Chondrocyte (in vitro differentiated cells): ENCODE results near the gene ARMH2. TPM values are rescaled to one million over a fixed set of nuclear protein-coding genes. Genes with fewer than 3 reads are reported as not detected.

Experiments
- DNase-seq: peaks from one replicate; pipeline ENCODE4 v3.0.0; 2021; ENCODE audit warnings: mixed read lengths, low spot score
- H3K27ac Mint-ChIP-seq: one replicate; pipeline ENCODE4 v1.8.0; 2021; ENCODE audit warnings: mild to moderate bottlenecking, moderate library complexity, mixed read lengths; ENCODE audit not compliant: unreplicated experiment
- H3K27me3 Mint-ChIP-seq: 2 replicates; pipeline ENCODE4 v1.8.0; 2021; ENCODE audit warnings: low read depth, mixed read lengths
- H3K36me3 Mint-ChIP-seq: 2 replicates; pipeline ENCODE4 v1.8.0; 2021; ENCODE audit warnings: low read depth, mixed read lengths
- H3K4me1 Mint-ChIP-seq: 2 replicates; pipeline ENCODE4 v1.8.0; 2021; ENCODE audit warnings: low read depth, mild to moderate bottlenecking, mixed read lengths
- H3K4me3 Mint-ChIP-seq: one replicate; pipeline ENCODE4 v1.8.0; 2021; ENCODE audit warnings: mild to moderate bottlenecking, moderate library complexity, mixed read lengths; ENCODE audit not compliant: unreplicated experiment
- H3K9me3 Mint-ChIP-seq: 2 replicates; pipeline ENCODE4 v1.8.0; 2021; ENCODE audit warnings: low read depth, mixed read lengths
- total RNA-seq: library from RNA; stranded (reverse); gene quantifications from 3 replicates; pipeline ENCODE4 v1.2.1, GENCODE V29; 2021
- TF ChIP-seq, protein P1 (sequence below): fragments of 200-600 bp; sonication (generic); IDR thresholded peaks from 2 replicates; pipeline ENCODE4 v1.5.0; 2021; ENCODE audit warnings: antibody characterized with exemption, mild to moderate bottlenecking, moderate library complexity

The ARMH2 gene
- total RNA-seq, 1 donor from 2014 or later: not detected

DNA sequence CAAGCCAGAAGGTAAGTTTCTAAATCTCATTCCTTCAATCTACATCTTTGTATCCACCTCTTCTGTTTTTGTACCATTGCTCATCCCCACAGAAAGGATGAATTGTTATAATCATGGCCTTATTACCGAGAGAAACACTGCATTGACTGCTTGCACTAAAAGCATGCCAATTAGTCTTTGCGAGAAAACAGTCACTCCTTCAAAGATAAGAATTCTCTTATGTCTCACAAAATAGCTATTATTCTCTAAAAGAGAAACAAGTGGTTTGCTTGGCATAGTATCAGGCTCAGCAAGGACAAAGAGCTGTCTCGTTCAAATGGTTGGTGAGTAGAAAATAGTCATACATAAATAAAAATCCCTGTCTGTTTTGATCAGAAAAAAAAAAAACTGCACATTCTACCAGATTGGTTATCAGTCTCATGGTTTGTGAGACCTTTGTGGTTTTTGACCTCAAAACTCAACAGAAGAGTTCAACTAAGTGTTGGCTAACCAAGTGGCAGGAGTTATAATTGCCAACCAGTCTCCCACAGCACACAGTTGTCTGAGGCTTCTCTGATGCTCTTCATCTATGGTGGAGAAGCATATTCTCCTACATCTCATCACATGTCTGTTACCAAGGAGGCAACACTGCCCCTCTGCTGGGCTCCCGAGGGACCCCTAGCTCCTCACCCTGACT lies 35.1 kb upstream of the ARMH2 start:
- no peak overlapping the region for H3K4me3 Mint-ChIP-seq
- no peaks in the 10 kb centered on the region for H3K36me3 Mint-ChIP-seq
- no peak overlapping the region for H3K27ac Mint-ChIP-seq
- H3K27me3 Mint-ChIP-seq: no peaks in the 10 kb centered on the region
- no peak for DNase-seq
- TF ChIP-seq, protein P1, sequence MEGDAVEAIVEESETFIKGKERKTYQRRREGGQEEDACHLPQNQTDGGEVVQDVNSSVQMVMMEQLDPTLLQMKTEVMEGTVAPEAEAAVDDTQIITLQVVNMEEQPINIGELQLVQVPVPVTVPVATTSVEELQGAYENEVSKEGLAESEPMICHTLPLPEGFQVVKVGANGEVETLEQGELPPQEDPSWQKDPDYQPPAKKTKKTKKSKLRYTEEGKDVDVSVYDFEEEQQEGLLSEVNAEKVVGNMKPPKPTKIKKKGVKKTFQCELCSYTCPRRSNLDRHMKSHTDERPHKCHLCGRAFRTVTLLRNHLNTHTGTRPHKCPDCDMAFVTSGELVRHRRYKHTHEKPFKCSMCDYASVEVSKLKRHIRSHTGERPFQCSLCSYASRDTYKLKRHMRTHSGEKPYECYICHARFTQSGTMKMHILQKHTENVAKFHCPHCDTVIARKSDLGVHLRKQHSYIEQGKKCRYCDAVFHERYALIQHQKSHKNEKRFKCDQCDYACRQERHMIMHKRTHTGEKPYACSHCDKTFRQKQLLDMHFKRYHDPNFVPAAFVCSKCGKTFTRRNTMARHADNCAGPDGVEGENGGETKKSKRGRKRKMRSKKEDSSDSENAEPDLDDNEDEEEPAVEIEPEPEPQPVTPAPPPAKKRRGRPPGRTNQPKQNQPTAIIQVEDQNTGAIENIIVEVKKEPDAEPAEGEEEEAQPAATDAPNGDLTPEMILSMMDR: no peak
- peaks cover 21% of the 10 kb centered on the region for H3K4me1 Mint-ChIP-seq
- H3K9me3 Mint-ChIP-seq: no peaks in the 10 kb centered on the region

DNA sequence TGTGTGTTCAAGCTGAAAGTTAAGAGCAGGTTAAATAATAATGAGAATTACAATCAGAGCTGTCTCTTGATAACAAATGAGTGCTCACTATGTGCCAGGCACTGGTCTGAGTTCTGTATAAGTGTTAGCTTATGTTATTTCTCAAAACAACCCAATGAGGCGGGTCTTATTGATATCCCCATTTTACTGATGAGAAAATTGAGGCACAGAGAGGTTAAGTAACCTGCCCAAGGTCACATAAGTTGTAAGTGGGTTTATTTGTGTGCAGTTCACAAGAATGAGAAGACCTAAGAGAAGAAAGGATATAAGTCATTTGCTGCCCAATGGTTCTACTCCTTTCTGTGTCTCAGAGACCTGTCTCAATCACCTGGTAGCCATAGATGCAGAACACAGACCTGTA lies 34.1 kb upstream of the ARMH2 start:
- Mint-ChIP-seq H3K27ac (peak overlapping the region; percentile 35), H3K36me3 (no peaks in the 10 kb centered on the region), H3K4me3 (no peak overlapping the region), H3K4me1 (peaks cover 21% of the 10 kb centered on the region), H3K27me3 (no peaks in the 10 kb centered on the region), H3K9me3 (no peaks in the 10 kb centered on the region)
- TF ChIP-seq, protein P1: no peak
- DNase-seq: no peak

DNA sequence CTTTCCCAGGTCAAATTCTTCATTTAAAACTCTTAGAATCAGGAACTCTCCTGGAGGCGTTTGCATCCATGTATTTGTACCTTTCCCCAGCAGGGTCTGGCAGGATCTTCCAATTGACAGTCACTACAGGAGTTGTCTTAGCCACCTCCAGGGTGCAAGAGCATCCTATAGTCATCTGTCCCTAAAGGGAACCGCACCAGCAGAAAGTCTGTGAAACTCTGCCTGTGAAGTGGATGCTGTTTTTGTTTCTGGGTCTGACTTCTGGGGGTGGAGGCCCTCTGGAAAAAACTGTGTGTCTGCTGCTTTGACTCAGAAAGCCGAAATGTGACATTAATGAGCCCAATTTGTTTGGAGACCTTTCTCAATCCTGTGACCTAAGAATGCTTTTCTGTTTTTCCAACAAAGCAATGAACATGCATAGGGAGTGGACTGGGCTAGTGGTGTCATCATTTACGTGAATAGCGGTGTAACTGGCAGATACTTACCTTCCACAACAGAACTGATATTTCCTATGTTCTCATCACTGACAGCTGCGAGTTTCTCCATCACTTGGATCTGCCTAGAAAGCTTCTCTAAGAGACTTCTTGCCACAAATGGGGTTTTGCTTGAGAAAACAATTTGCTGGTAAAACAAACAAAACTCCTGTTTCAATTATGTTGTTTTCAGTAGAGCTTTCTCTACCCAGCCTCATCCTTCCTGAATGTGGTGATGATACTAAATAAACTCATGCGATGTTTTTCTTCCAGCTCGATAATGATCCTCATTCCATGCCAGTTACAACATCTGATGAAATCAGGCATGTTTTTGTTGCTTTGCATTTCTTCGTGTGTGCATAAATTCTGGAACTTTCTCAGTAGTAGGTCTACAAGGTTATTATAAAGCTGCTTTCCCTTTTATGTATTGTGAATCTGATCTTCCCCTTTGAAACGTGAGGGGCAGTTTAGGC lies 33.3 kb upstream of the ARMH2 start:
- H3K27me3 Mint-ChIP-seq: no peaks in the 10 kb centered on the region
- TF ChIP-seq, protein P1: no peak
- H3K36me3 Mint-ChIP-seq: no peaks in the 10 kb centered on the region
- no peak overlapping the region for H3K4me3 Mint-ChIP-seq
- DNase-seq: no peak
- peak overlapping the region; percentile 35 for H3K27ac Mint-ChIP-seq
- peaks cover 21% of the 10 kb centered on the region for H3K4me1 Mint-ChIP-seq
- H3K9me3 Mint-ChIP-seq: no peaks in the 10 kb centered on the region

DNA sequence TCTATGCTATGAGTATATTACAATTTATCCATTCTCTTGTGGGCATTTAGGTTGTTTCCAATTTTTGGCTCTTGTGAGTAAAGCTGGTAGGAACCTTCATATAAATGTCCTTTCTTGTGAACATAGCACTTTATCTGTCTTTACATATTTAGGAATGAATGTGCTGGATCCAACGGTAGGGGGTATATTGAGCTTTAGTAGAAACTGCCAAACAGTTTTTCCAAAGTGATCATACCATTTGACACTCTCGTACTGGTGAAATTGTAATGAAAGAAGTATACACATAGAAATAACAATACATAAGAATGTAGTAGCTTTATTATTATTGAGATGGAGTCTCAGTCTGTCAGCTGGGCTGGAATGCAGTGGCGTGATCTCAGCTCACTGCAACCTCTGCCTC lies 30.9 kb upstream of the ARMH2 start:
- Mint-ChIP-seq H3K9me3 (no peaks in the 10 kb centered on the region), H3K27ac (no peak overlapping the region), H3K36me3 (no peaks in the 10 kb centered on the region), H3K4me3 (no peak overlapping the region), H3K4me1 (peaks cover 23% of the 10 kb centered on the region), H3K27me3 (no peaks in the 10 kb centered on the region)
- DNase-seq: no peak
- TF ChIP-seq, protein P1: peak; percentile 13

DNA sequence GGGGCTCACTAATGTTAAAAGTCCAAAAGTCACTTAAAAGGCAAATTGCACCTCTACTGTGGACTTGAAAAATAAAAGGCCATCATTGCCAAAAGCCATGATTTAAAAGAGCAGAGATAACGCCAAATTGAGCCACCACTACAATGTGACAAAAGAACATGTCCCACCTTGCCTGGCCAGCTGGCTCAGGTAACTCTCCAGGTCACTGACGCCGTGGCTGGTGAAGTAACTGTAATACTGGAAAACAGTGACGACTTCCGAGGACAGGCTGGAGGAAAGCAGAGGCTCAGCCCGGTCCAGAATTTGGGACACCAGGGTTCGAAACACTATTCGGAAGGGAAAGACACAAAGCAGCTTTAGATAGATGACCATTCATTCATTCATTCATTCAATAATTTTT lies 29.3 kb upstream of the ARMH2 start:
- Mint-ChIP-seq H3K36me3 (no peaks in the 10 kb centered on the region), H3K9me3 (no peaks in the 10 kb centered on the region), H3K4me3 (no peak overlapping the region), H3K4me1 (peaks cover 31% of the 10 kb centered on the region), H3K27ac (no peak overlapping the region), H3K27me3 (no peaks in the 10 kb centered on the region)
- DNase-seq: no peak
- TF ChIP-seq, protein P1: no peak
